ENCODE data around the gene AKNA. TPM values are rescaled to one million over a fixed set of nuclear protein-coding genes. Genes with fewer than 3 reads are reported as not detected.

AKNA gene
- total RNA-seq, 1 experiment from 2014 or later = 10.1 TPM

DNA sequence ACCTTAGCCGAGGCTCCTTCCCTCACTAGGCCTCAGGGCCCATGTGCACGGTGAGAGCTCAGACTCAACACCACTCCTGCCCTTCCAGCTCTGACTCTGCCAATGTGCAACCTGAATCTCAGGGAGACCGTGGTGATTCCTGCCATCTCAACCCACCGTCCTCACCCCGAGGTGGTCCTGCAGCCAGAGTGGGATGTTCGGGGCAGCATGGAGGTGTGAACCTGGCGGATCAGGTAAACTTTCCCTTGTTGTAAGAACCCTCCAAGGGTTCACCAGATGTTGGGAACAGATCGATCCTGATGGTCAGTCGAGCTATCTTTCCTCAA, 538 bp upstream of the AKNA start:
- H3K36me3 ChIP-seq (ENCODE audit: control insufficient read depth, insufficient read depth, low read length) = no peaks in the 10 kb centered on the region
- ChIA-PET POLR2A (interaction anchor here (0.6 kb wide), 1 partner anchor 57 kb away, joined by 3 read pairs; no protein-coding TSS in a partner anchor), CTCF (no interaction called here)
- DNase-seq (ENCODE audit: low read depth, low spot score) (no peak), ATAC-seq (no peak)
- in situ Hi-C loops (cut with HindIII; ENCODE audit: low pct_unique_long_range_greater_than_20kb, low sequenced_read_pairs) = no loop called here
- no peak overlapping the region for H3K27ac ChIP-seq (ENCODE audit: low read length)
- H3K4me3 ChIP-seq (ENCODE audit: low read depth in 2 of 2, low read length in 2 of 2) = no peak overlapping the region
- TF ChIP-seq TCF7L2 (IDR thresholded peaks at IDR 0.05; ENCODE audit: low read depth, low read length) (no peak), SIN3A (IDR thresholded peaks at IDR 0.05; ENCODE audit: borderline replicate concordance, insufficient read depth, low read depth, low read length) (no peak), POLR2AphosphoS5 (IDR thresholded peaks at IDR 0.05; ENCODE audit: low read depth, low read length) (no peak)
- TF ChIP-seq, protein P1, sequence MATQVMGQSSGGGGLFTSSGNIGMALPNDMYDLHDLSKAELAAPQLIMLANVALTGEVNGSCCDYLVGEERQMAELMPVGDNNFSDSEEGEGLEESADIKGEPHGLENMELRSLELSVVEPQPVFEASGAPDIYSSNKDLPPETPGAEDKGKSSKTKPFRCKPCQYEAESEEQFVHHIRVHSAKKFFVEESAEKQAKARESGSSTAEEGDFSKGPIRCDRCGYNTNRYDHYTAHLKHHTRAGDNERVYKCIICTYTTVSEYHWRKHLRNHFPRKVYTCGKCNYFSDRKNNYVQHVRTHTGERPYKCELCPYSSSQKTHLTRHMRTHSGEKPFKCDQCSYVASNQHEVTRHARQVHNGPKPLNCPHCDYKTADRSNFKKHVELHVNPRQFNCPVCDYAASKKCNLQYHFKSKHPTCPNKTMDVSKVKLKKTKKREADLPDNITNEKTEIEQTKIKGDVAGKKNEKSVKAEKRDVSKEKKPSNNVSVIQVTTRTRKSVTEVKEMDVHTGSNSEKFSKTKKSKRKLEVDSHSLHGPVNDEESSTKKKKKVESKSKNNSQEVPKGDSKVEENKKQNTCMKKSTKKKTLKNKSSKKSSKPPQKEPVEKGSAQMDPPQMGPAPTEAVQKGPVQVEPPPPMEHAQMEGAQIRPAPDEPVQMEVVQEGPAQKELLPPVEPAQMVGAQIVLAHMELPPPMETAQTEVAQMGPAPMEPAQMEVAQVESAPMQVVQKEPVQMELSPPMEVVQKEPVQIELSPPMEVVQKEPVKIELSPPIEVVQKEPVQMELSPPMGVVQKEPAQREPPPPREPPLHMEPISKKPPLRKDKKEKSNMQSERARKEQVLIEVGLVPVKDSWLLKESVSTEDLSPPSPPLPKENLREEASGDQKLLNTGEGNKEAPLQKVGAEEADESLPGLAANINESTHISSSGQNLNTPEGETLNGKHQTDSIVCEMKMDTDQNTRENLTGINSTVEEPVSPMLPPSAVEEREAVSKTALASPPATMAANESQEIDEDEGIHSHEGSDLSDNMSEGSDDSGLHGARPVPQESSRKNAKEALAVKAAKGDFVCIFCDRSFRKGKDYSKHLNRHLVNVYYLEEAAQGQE (IDR thresholded peaks at IDR 0.05; ENCODE audit: insufficient read depth in 1 of 2, low read depth in 2 of 2, low read length in 1 of 2) = no peak
- TF ChIP-seq, protein P2, sequence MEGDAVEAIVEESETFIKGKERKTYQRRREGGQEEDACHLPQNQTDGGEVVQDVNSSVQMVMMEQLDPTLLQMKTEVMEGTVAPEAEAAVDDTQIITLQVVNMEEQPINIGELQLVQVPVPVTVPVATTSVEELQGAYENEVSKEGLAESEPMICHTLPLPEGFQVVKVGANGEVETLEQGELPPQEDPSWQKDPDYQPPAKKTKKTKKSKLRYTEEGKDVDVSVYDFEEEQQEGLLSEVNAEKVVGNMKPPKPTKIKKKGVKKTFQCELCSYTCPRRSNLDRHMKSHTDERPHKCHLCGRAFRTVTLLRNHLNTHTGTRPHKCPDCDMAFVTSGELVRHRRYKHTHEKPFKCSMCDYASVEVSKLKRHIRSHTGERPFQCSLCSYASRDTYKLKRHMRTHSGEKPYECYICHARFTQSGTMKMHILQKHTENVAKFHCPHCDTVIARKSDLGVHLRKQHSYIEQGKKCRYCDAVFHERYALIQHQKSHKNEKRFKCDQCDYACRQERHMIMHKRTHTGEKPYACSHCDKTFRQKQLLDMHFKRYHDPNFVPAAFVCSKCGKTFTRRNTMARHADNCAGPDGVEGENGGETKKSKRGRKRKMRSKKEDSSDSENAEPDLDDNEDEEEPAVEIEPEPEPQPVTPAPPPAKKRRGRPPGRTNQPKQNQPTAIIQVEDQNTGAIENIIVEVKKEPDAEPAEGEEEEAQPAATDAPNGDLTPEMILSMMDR (IDR thresholded peaks at IDR 0.05) = no peak
- H3K9me3 ChIP-seq (ENCODE audit: control insufficient read depth, insufficient read depth, low read depth, low read length) = no peaks in the 10 kb centered on the region
- BruUV-seq (replicated peaks) = no TSS peak
- intact Hi-C loops (cut with micrococcal nuclease; ENCODE audit: unreplicated experiment) = no loop called here
- H3K27me3 ChIP-seq (ENCODE audit: control insufficient read depth, insufficient read depth, low read length) = no peaks in the 10 kb centered on the region
- H3K4me1 ChIP-seq (ENCODE audit: control insufficient read depth, insufficient read depth, low read length) = peaks cover 4% of the 10 kb centered on the region

DNA sequence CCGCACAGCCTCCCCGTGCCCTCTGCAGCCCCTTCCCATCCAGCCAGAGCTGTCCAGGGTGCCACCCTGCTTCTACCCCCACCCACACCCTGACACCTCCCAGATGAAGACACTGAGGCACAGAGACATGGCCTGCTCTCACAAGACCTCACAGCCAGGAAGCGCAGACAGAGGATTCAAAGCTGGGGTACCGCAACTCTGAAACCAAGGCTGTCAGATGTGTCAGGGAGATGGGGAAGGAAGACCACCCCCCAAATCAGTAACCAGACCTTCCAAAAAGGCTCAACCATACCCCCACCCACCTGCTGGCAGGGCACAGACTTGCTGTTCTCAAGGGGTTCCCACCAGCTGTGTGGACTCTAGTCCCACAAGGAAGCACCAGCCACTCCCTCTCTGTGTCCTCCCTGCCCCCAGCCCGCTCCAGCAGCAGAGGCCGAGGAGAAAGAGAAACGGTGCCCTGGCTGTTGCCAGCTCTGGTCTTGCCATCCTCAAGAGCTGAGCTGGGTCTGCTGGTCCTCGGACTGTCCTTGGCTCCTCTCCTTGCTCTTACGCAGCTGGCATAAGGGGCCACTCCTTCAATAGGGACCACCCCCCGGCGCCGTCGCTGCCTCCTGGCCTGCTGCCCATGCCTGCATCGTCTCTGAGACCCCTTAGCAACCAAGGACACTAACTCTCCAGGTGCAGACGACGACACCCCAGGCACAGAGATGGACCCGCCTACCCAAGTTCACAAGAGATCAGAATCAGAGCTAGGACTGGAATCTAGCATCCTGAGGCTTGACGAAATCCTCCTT, 699 bp downstream of the AKNA start:
- ATAC-seq = no peak
- ChIA-PET POLR2A (no interaction called here), CTCF (no interaction called here)

More for the DNA sequence above, 699 bp downstream of the AKNA start:
- no peak for TF ChIP-seq POLR2AphosphoS5 (IDR thresholded peaks at IDR 0.05; ENCODE audit: low read depth, low read length)
- TF ChIP-seq, protein P1 (IDR thresholded peaks at IDR 0.05; ENCODE audit: insufficient read depth in 1 of 2, low read depth in 2 of 2, low read length in 1 of 2) = no peak
- TF ChIP-seq, protein P2 (IDR thresholded peaks at IDR 0.05) = no peak
- no peak for TF ChIP-seq TCF7L2 (IDR thresholded peaks at IDR 0.05; ENCODE audit: low read depth, low read length)
- no peak for TF ChIP-seq SIN3A (IDR thresholded peaks at IDR 0.05; ENCODE audit: borderline replicate concordance, insufficient read depth, low read depth, low read length)
- DNase-seq (ENCODE audit: low read depth, low spot score) = no peak
- no peaks in the 10 kb centered on the region for H3K4me1 ChIP-seq (ENCODE audit: control insufficient read depth, insufficient read depth, low read length)
- intact Hi-C loops (cut with micrococcal nuclease; ENCODE audit: unreplicated experiment) (no loop called here), in situ Hi-C loops (cut with HindIII; ENCODE audit: low pct_unique_long_range_greater_than_20kb, low sequenced_read_pairs) (no loop called here)
- H3K4me3 ChIP-seq (ENCODE audit: low read depth in 2 of 2, low read length in 2 of 2) = no peak overlapping the region
- no peaks in the 10 kb centered on the region for H3K9me3 ChIP-seq (ENCODE audit: control insufficient read depth, insufficient read depth, low read depth, low read length)
- H3K36me3 ChIP-seq (ENCODE audit: control insufficient read depth, insufficient read depth, low read length) = no peaks in the 10 kb centered on the region
- H3K27ac ChIP-seq (ENCODE audit: low read length) = no peak overlapping the region
- no peaks in the 10 kb centered on the region for H3K27me3 ChIP-seq (ENCODE audit: control insufficient read depth, insufficient read depth, low read length)
- no TSS peak for BruUV-seq (replicated peaks)
